H1 (cell line): ENCODE measurements around the gene EML1. TPM values are rescaled to one million over a fixed set of nuclear protein-coding genes. Genes with fewer than 3 reads are reported as not detected.

Experiments used
- CTCF ChIA-PET: fragments of 300-600 bp; sonication (Branson Sonifier 250); formaldehyde crosslinking; loops from one replicate; lab custom pipeline; 2021; ENCODE audit not compliant: partially characterized antibody; lab: Charles Lee
- POLR2A ChIA-PET: fragments of 300-600 bp; sonication (Branson Sonifier 250); formaldehyde crosslinking; loops from one replicate; lab custom pipeline; 2021; ENCODE audit warnings: inconsistent platforms; ENCODE audit not compliant: partially characterized antibody; lab: Charles Lee
- DNase-seq, 2 experiments: peaks; one replicate each; pipeline versions ENCODE4 v3.0.0 to v3.0.0-alpha.2; 2010 to 2022; ENCODE audit warnings: low spot score in 2 of 2, low read depth in 1 of 2, mixed read lengths in 1 of 2
- FAIRE-seq: peaks from 2 replicates; lab custom pipeline; 2011; peaks lifted over from hg19 to GRCh38; lab: Jason Lieb, UNC
- H2AFZ ChIP-seq: 2 replicates; pipeline ENCODE4 v1.8.1; 2012; ENCODE audit warnings: low read length, inconsistent platforms
- H2AK5ac ChIP-seq: 2 replicates; pipeline ENCODE4 v1.6.1; 2013; ENCODE audit warnings: low read depth, low read length
- H2BK120ac ChIP-seq: replicated peaks from 2 replicates; pipeline ENCODE3; 2013; ENCODE audit warnings: low read depth, low read length, inconsistent platforms
- H2BK12ac ChIP-seq: 2 replicates; pipeline ENCODE4 v1.6.1; 2013; ENCODE audit warnings: low read depth, low read length
- H2BK15ac ChIP-seq: 2 replicates; pipeline ENCODE4 v1.6.1; 2013; ENCODE audit warnings: low read length
- H2BK20ac ChIP-seq: 2 replicates; pipeline ENCODE4 v1.6.1; 2013; ENCODE audit warnings: low read length
- H2BK5ac ChIP-seq: 2 replicates; pipeline ENCODE4 v1.6.1; 2013; ENCODE audit warnings: low read depth, low read length
- H3K14ac ChIP-seq: 2 replicates; pipeline ENCODE4 v1.6.1; 2013; ENCODE audit warnings: inconsistent platforms; ENCODE audit not compliant: insufficient read length
- H3K18ac ChIP-seq: 2 replicates; pipeline ENCODE4 v1.6.1; 2013; ENCODE audit warnings: low read length; ENCODE audit errors: extremely low read depth
- H3K23ac ChIP-seq: 2 replicates; pipeline ENCODE4 v1.6.1; 2013; ENCODE audit warnings: inconsistent platforms; ENCODE audit not compliant: insufficient read length
- H3K23me2 ChIP-seq: 2 replicates; pipeline ENCODE4 v1.6.1; 2013; ENCODE audit warnings: low read depth, low read length
- H3K27ac ChIP-seq: 2 replicates; pipeline ENCODE4 v1.6.1; 2011; ENCODE audit warnings: low read depth, low read length, inconsistent platforms
- H3K27me3 ChIP-seq, 4 experiments: replicated peaks in 1 of 4; 1 replicate in 1 of 4; 2 replicates in 3 of 4; pipeline versions ENCODE4 v1.6.1 to v1.8.1; 2011 to 2013; ENCODE audit warnings: low read length in 3 of 4, mild to moderate bottlenecking in 3 of 4, inconsistent platforms in 2 of 4, mixed read lengths in 2 of 4, moderate library complexity in 1 of 4; ENCODE audit not compliant: control insufficient read depth in 3 of 4, insufficient read depth in 3 of 4; ENCODE audit errors: extremely low read depth in 1 of 4
- H3K36me3 ChIP-seq, 4 experiments: 2 replicates each; pipeline versions ENCODE4 v1.6.1 to v1.8.1; 2011 to 2013; ENCODE audit warnings: mild to moderate bottlenecking in 4 of 4, low read length in 3 of 4, moderate library complexity in 2 of 4, control low read depth in 1 of 4, inconsistent platforms in 1 of 4; ENCODE audit not compliant: insufficient read depth in 4 of 4, control insufficient read depth in 2 of 4
- H3K4ac ChIP-seq: replicated peaks from 2 replicates; pipeline ENCODE3; 2013; ENCODE audit warnings: low read length, low read depth, mixed read lengths, inconsistent platforms; ENCODE audit not compliant: insufficient read length
- H3K4me1 ChIP-seq, 4 experiments: replicated peaks in 1 of 4; 1 replicate in 1 of 4; 2 replicates in 3 of 4; pipeline versions ENCODE4 v1.6.1 to v1.8.1; 2011 to 2013; ENCODE audit warnings: low read length in 3 of 4, inconsistent platforms in 2 of 4, mixed read lengths in 1 of 4; ENCODE audit not compliant: insufficient read depth in 4 of 4, control insufficient read depth in 3 of 4
- H3K4me2 ChIP-seq, 2 experiments: 2 replicates each; pipeline versions ENCODE4 v1.6.1 to v1.8.1; 2011 to 2013; ENCODE audit warnings: low read depth in 2 of 2, low read length in 2 of 2, control low read depth in 1 of 2, inconsistent platforms in 1 of 2, mild to moderate bottlenecking in 1 of 2; ENCODE audit not compliant: insufficient read depth in 1 of 2
- H3K4me3 ChIP-seq, 4 experiments: fragments of 200-600, 300-600 bp in 1 of 4; sonication (generic), shearing (Covaris generic), sonication (Bioruptor Twin) in 1 of 4; 2 replicates each; pipeline versions ENCODE4 v1.5.1 to v1.8.1; 2011 to 2016; ENCODE audit warnings: low read length in 4 of 4, low read depth in 3 of 4, control low read depth in 2 of 4, inconsistent platforms in 2 of 4, mild to moderate bottlenecking in 2 of 4, mixed read lengths in 1 of 4, moderate library complexity in 1 of 4; ENCODE audit not compliant: insufficient read depth in 2 of 4; ENCODE audit errors: extremely low read depth in 1 of 4
- H3K56ac ChIP-seq: replicated peaks from 2 replicates; pipeline ENCODE3; 2013; ENCODE audit warnings: low read depth, mild to moderate bottlenecking, mixed read lengths, low read length, inconsistent platforms; ENCODE audit not compliant: insufficient read length
- H3K79me1 ChIP-seq: 2 replicates; pipeline ENCODE4 v1.6.1; 2013; ENCODE audit warnings: low read depth, low read length, control low read depth
- H3K79me2 ChIP-seq, 2 experiments: 2 replicates each; pipeline versions ENCODE4 v1.6.1 to v1.8.1; 2012 to 2013; ENCODE audit warnings: low read length in 2 of 2, mild to moderate bottlenecking in 2 of 2, inconsistent platforms in 1 of 2; ENCODE audit not compliant: insufficient read depth in 2 of 2, control insufficient read depth in 1 of 2
- H3K9ac ChIP-seq, 4 experiments: replicated peaks in 1 of 4; 1 replicate in 1 of 4; 2 replicates in 3 of 4; pipeline versions ENCODE4 v1.6.1 to v1.8.1; 2011 to 2013; ENCODE audit warnings: low read depth in 3 of 4, low read length in 3 of 4, control low read depth in 2 of 4, mild to moderate bottlenecking in 2 of 4, moderate library complexity in 2 of 4, inconsistent platforms in 1 of 4; ENCODE audit errors: extremely low read depth in 1 of 4
- H3K9me3 ChIP-seq, 2 experiments: 2 replicates each; pipeline versions ENCODE4 v1.6.1 to v1.8.1; 2012 to 2013; ENCODE audit warnings: mild to moderate bottlenecking in 2 of 2, moderate library complexity in 2 of 2, control low read depth in 1 of 2, inconsistent platforms in 1 of 2, low read depth in 1 of 2, low read length in 1 of 2, mixed read lengths in 1 of 2; ENCODE audit not compliant: insufficient read depth in 2 of 2
- H4K20me1 ChIP-seq, 2 experiments: replicated peaks in 1 of 2; 2 replicates each; pipeline versions ENCODE3 to v1.8.1; 2011 to 2013; ENCODE audit warnings: inconsistent platforms in 2 of 2, low read length in 2 of 2, mild to moderate bottlenecking in 1 of 2; ENCODE audit not compliant: insufficient read depth in 2 of 2, control insufficient read depth in 1 of 2
- H4K5ac ChIP-seq: 2 replicates; pipeline ENCODE4 v1.6.1; 2013; ENCODE audit warnings: low read length, low read depth, mixed read lengths, inconsistent platforms; ENCODE audit not compliant: insufficient read length
- H4K8ac ChIP-seq: 2 replicates; pipeline ENCODE4 v1.8.0; 2013; ENCODE audit warnings: mild to moderate bottlenecking, moderate library complexity, low read length, inconsistent platforms; ENCODE audit not compliant: insufficient read depth; ENCODE audit errors: extremely low read depth
- H4K91ac ChIP-seq: replicated peaks from 2 replicates; pipeline ENCODE3; 2013; ENCODE audit warnings: low read length, mixed read lengths, inconsistent platforms; ENCODE audit not compliant: insufficient read length
- BRCA1 ChIP-seq: IDR thresholded peaks from 2 replicates; pipeline ENCODE4 v1.6.1; 2012; ENCODE audit warnings: low read depth, low read length, improper control_type of control experiment
- CHD1 ChIP-seq: IDR thresholded peaks from 2 replicates; pipeline ENCODE4 v1.6.1; 2012; ENCODE audit warnings: low read depth, low read length, improper control_type of control experiment
- CHD2 ChIP-seq: IDR thresholded peaks from 2 replicates; pipeline ENCODE4 v1.6.1; 2012; ENCODE audit warnings: low read length, improper control_type of control experiment
- PHF8 ChIP-seq: fragments of 200-600 bp; sonication (generic); conservative IDR thresholded peaks from 2 replicates; pipeline ENCODE4 v1.7.1; 2012; ENCODE audit warnings: low read depth, mild to moderate bottlenecking, inconsistent platforms, low read length, moderate library complexity
- POLR2AphosphoS5 ChIP-seq: IDR thresholded peaks from 2 replicates; pipeline ENCODE4 v1.6.1; 2011; ENCODE audit warnings: low read depth, low read length
- POU5F1 ChIP-seq: IDR thresholded peaks from 2 replicates; pipeline ENCODE4 v1.6.1; 2011; ENCODE audit warnings: low read depth, mild to moderate bottlenecking, low read length, moderate library complexity
- RBBP5 ChIP-seq: IDR thresholded peaks from 2 replicates; pipeline ENCODE4 v1.7.1; 2012; ENCODE audit warnings: low read depth, mild to moderate bottlenecking, inconsistent platforms, low read length, moderate library complexity, borderline replicate concordance
- RXRA ChIP-seq: IDR thresholded peaks from 2 replicates; pipeline ENCODE4 v1.6.1; 2011; ENCODE audit warnings: low read depth, mild to moderate bottlenecking, low read length, moderate library complexity; ENCODE audit not compliant: insufficient read depth
- SIN3A ChIP-seq, 2 experiments: IDR thresholded peaks in 1 of 2; conservative IDR thresholded peaks in 1 of 2; 2 replicates each; pipeline ENCODE4 v1.6.1; 2011 to 2012; ENCODE audit warnings: low read length in 2 of 2, improper control_type of control experiment in 1 of 2, low read depth in 1 of 2, mild to moderate bottlenecking in 1 of 2
- SP1 ChIP-seq: IDR thresholded peaks from 2 replicates; pipeline ENCODE4 v1.6.1; 2011; ENCODE audit warnings: low read depth, low read length
- WGBS, 2 experiments: shearing (Covaris generic) in 1 of 2; methylation state at CpG; one replicate each; pipeline versions ENCODE4 v1.1.6 to v1.1.7; 2013 to 2015; ENCODE audit warnings: low lambda C conversion rate in 2 of 2, mixed read lengths in 2 of 2, inconsistent platforms in 1 of 2, low coverage in 1 of 2, missing lambda C conversion rate in 1 of 2; ENCODE audit not compliant: insufficient replicate concordance in 2 of 2, insufficient coverage in 1 of 2, insufficient read length in 1 of 2; ENCODE audit errors: extremely low coverage in 1 of 2, missing lambda C conversion rate in 1 of 2; 5-methylcytosine and 5-hydroxymethylcytosine counted together
- polyA plus RNA-seq, 7 experiments: library from polyadenylated mRNA; depleted of rRNA in 3 of 7; stranded (reverse) in 5 of 7; unstranded in 2 of 7; fragments of >200 nt in 5 of 7; fragments of 200-250 nt in 2 of 7; gene quantifications; 1 replicate in 5 of 7; 2 replicates in 1 of 7; 4 replicates in 1 of 7; pipeline versions ENCODE4 v1.2.1 to v1.2.3, GENCODE V29; 2011 to 2013; ENCODE audit warnings: missing spikeins in 2 of 7, mixed read lengths in 2 of 7
- total RNA-seq: library from RNA; stranded (reverse); fragmentation: NEBNext Ultra II Directional; extraction: Animal tissue kit (Norgen Biotek cat#: 25700); gene quantifications from 2 replicates; pipeline ENCODE4 v1.2.1, GENCODE V29; 2021

Gene EML1
- total and polyA plus RNA-seq, 2 of the 8 experiments (the other 6 are each of a cell fraction or from before 2014, with no cell fraction given): 11.1 to 24.7 TPM

- Histone ChIP-seq H3K4ac (no peak overlapping the region), H3K4me3 (no peak overlapping the region), H3K79me1 (peaks cover 6% of the 10 kb centered on the region), H3K56ac (no peak overlapping the region), H3K23ac (no peak overlapping the region), H3K9me3 (no peaks in the 10 kb centered on the region), H3K14ac (no peak overlapping the region), H3K27me3 (no peaks in the 10 kb centered on the region), H2BK20ac (no peak overlapping the region), H3K27ac (no peak overlapping the region), H3K23me2 (no peaks in the 10 kb centered on the region), H3K9ac (no peak overlapping the region), H4K5ac (no peak overlapping the region), H4K20me1 (peaks cover 0 to 3% of the 10 kb centered on the region in 2 experiments), H3K18ac (no peak overlapping the region), H3K4me1 (peaks cover 3 to 17% (median 9%) of the 10 kb centered on the region in 4 experiments; a peak in 5 of 7 replicates), H2AK5ac (no peak overlapping the region), H2BK12ac (no peak overlapping the region), H2BK15ac (no peak overlapping the region), H2BK5ac (no peak overlapping the region), H4K91ac (no peak overlapping the region), H2BK120ac (no peak overlapping the region), H3K4me2 (no peak overlapping the region), H3K36me3 (no peaks in the 10 kb centered on the region), H3K79me2 (peaks cover 0 to 8% of the 10 kb centered on the region in 2 experiments; a peak in 2 of 4 replicates), H4K8ac (no peak overlapping the region), H2AFZ (no peak overlapping the region)
- CTCF ChIA-PET: interaction anchor here (0.7 to 2.0 kb wide), 11 partner anchors 13 to 91 kb away, joined by 3 to 10 read pairs (median 3); no protein-coding TSS in a partner anchor
- 88% methylated on average over 9 of the region's 10 CpGs; no CpG with 5 or more reads in 1 of the 2 experiments for WGBS, 2 experiments
- POLR2A ChIA-PET: interaction anchor here (1.0 to 1.4 kb wide), 3 partner anchors 27 to 150 kb away, joined by 3 to 4 read pairs (median 4); no protein-coding TSS in a partner anchor
- no peak for FAIRE-seq
- DNase-seq: no peak
- no peak for TF ChIP-seq CHD1
- no peak for TF ChIP-seq SP1
- TF ChIP-seq POLR2AphosphoS5: no peak
- TF ChIP-seq POU5F1: no peak
- no peak for TF ChIP-seq RXRA
- TF ChIP-seq CHD2: no peak
- TF ChIP-seq RBBP5: no peak
- TF ChIP-seq SIN3A (conservative IDR thresholded peaks at IDR 0.05 in 1 of 2, IDR thresholded peaks at IDR 0.05 in 1 of 2; ENCODE audit: low read depth in 1 of 2, low read length in 2 of 2): no peak
- no peak for TF ChIP-seq PHF8
- TF ChIP-seq BRCA1: no peak
These were observed 27.6 kb downstream of the EML1 start for GRCh38 chr14:99820702-99821331.
